GM23338 (cell line): ENCODE measurements around the gene LMX1B.

Experiments used
- CREB1 ChIP-seq: fragments of 250-450 bp; sonication (Bioruptor Pico); IDR thresholded peaks from 2 replicates; pipeline ENCODE4 v1.5.0; 2020; ENCODE audit warnings: low read depth, mild to moderate bottlenecking, moderate library complexity
- EZH2 ChIP-seq: fragments of 200-600 bp; sonication (generic); IDR thresholded peaks from one replicate; pipeline ENCODE4 v1.8.0; 2017; ENCODE audit warnings: antibody characterized with exemption, mild to moderate bottlenecking, low read depth; ENCODE audit not compliant: unreplicated experiment
- EZH2phosphoT487 ChIP-seq: fragments of 200-600 bp; sonication (generic); IDR thresholded peaks from one replicate; pipeline ENCODE4 v1.8.1; 2018; ENCODE audit warnings: antibody characterized with exemption; ENCODE audit not compliant: unreplicated experiment
- JUNB ChIP-seq: IDR thresholded peaks from one replicate; pipeline ENCODE4 v1.6.1; 2016; ENCODE audit warnings: antibody characterized with exemption; ENCODE audit not compliant: unreplicated experiment
- POLR2AphosphoS5 ChIP-seq: IDR thresholded peaks from 2 replicates; pipeline ENCODE4 v1.6.1; 2016; ENCODE audit warnings: antibody characterized with exemption, low read depth
- REST ChIP-seq: IDR thresholded peaks from one replicate; pipeline ENCODE4 v1.6.1; 2018; ENCODE audit warnings: antibody characterized with exemption; ENCODE audit not compliant: unreplicated experiment
- STAT1 ChIP-seq: IDR thresholded peaks from one replicate; pipeline ENCODE4 v1.6.1; 2016; ENCODE audit warnings: antibody characterized with exemption; ENCODE audit not compliant: unreplicated experiment
- ZNF114 ChIP-seq: fragments of 250-450 bp; sonication (Bioruptor Pico); IDR thresholded peaks from 2 replicates; pipeline ENCODE4 v1.5.0; 2020; ENCODE audit warnings: mild to moderate bottlenecking, moderate library complexity
- ZNF331 ChIP-seq: fragments of 250-450 bp; sonication (Bioruptor Pico); IDR thresholded peaks from 2 replicates; pipeline ENCODE4 v1.5.0; 2020; ENCODE audit warnings: low read depth, mild to moderate bottlenecking, moderate library complexity
- ZNF462 ChIP-seq: fragments of 250-450 bp; sonication (Bioruptor Pico); IDR thresholded peaks from 2 replicates; pipeline ENCODE4 v1.5.0; 2020; ENCODE audit warnings: mild to moderate bottlenecking, moderate library complexity
- TF ChIP-seq, protein P1 (sequence below), 2 experiments: fragments of 200-600 bp in 1 of 2; sonication (generic) in 1 of 2; conservative IDR thresholded peaks; 2 replicates each; pipeline versions ENCODE4 v1.5.1 to v1.6.1; 2016 to 2017; ENCODE audit warnings: antibody characterized with exemption in 2 of 2, low read depth in 2 of 2, mild to moderate bottlenecking in 2 of 2, moderate library complexity in 1 of 2
- TF ChIP-seq, protein P2 (sequence below): IDR thresholded peaks from 2 replicates; pipeline ENCODE4 v1.6.1; 2016; ENCODE audit warnings: antibody characterized with exemption

GRCh38 chr9:126578029-126578428, 35.7 kb upstream of the LMX1B start:
- TF ChIP-seq, protein P1, sequence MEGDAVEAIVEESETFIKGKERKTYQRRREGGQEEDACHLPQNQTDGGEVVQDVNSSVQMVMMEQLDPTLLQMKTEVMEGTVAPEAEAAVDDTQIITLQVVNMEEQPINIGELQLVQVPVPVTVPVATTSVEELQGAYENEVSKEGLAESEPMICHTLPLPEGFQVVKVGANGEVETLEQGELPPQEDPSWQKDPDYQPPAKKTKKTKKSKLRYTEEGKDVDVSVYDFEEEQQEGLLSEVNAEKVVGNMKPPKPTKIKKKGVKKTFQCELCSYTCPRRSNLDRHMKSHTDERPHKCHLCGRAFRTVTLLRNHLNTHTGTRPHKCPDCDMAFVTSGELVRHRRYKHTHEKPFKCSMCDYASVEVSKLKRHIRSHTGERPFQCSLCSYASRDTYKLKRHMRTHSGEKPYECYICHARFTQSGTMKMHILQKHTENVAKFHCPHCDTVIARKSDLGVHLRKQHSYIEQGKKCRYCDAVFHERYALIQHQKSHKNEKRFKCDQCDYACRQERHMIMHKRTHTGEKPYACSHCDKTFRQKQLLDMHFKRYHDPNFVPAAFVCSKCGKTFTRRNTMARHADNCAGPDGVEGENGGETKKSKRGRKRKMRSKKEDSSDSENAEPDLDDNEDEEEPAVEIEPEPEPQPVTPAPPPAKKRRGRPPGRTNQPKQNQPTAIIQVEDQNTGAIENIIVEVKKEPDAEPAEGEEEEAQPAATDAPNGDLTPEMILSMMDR (conservative IDR thresholded peaks at IDR 0.05; ENCODE audit: low read depth in 2 of 2): no peak
- no peak for TF ChIP-seq POLR2AphosphoS5
- no peak for TF ChIP-seq EZH2phosphoT487
- TF ChIP-seq, protein P2, sequence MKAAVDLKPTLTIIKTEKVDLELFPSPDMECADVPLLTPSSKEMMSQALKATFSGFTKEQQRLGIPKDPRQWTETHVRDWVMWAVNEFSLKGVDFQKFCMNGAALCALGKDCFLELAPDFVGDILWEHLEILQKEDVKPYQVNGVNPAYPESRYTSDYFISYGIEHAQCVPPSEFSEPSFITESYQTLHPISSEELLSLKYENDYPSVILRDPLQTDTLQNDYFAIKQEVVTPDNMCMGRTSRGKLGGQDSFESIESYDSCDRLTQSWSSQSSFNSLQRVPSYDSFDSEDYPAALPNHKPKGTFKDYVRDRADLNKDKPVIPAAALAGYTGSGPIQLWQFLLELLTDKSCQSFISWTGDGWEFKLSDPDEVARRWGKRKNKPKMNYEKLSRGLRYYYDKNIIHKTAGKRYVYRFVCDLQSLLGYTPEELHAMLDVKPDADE: no peak
- TF ChIP-seq EZH2: no peak
- TF ChIP-seq REST: no peak
- no peak for TF ChIP-seq ZNF114 (CRISPR knock-in tag)
- no peak for TF ChIP-seq STAT1
- TF ChIP-seq CREB1: no peak
- no peak for TF ChIP-seq ZNF462 (CRISPR knock-in tag)
- TF ChIP-seq ZNF331: no peak
- no peak for TF ChIP-seq JUNB
